SK-N-MC (cell line): Measurements from ENCODE around the gene C1QTNF3.

Source experiments
- EZH2 ChIP-seq: fragments of 200-600 bp; sonication (generic); IDR thresholded peaks from one replicate; pipeline ENCODE4 v1.6.1; 2017; ENCODE audit warnings: antibody characterized with exemption
- FOXP2 ChIP-seq: optimal IDR thresholded peaks from 2 replicates; pipeline ENCODE3; 2011; ENCODE audit warnings: mild to moderate bottlenecking, moderate library complexity; ENCODE audit not compliant: insufficient read depth; ENCODE audit errors: extremely low read length, control extremely low read depth
- POLR2AphosphoS5 ChIP-seq: IDR thresholded peaks from 2 replicates; pipeline ENCODE4 v1.6.1; 2012; ENCODE audit warnings: mild to moderate bottlenecking, low read depth, low read length, borderline replicate concordance

- TF ChIP-seq POLR2AphosphoS5 (no peak), EZH2 (no peak), FOXP2 (no peak)
These were observed 39.1 kb downstream of the C1QTNF3 start for GRCh38 chr5:34003941-34004340.
